Lower lobe of right lung (tissue), 2 donors: ENCODE measurements around the gene CAPZB. TPM values are rescaled to one million over a fixed set of nuclear protein-coding genes. Genes with fewer than 3 reads are reported as not detected.

Source experiments
- ATAC-seq, 2 donors: fragments of 200-7000 bp; cut with Tn5 transposase; one replicate each; pipeline ENCODE4 v1.9.1; 2020 to 2022; ENCODE audit warnings: mild to moderate bottlenecking in 2 of 2, moderate library complexity in 2 of 2
- DNase-seq: peaks from one replicate; pipeline ENCODE4 v3.0.0-alpha.2; 2020
- H3K27ac ChIP-seq: fragments of 200-600 bp; one replicate; pipeline ENCODE4 v1.8.0; 2022
- H3K27me3 ChIP-seq: fragments of 200-600 bp; one replicate; pipeline ENCODE4 v1.8.0; 2022; ENCODE audit warnings: low read depth
- H3K36me3 ChIP-seq: fragments of 200-600 bp; one replicate; pipeline ENCODE4 v1.8.0; 2022; ENCODE audit warnings: mild to moderate bottlenecking
- H3K4me1 ChIP-seq: fragments of 200-600 bp; one replicate; pipeline ENCODE4 v1.8.0; 2022
- H3K4me3 ChIP-seq: fragments of 200-600 bp; one replicate; pipeline ENCODE4 v1.8.0; 2022; ENCODE audit warnings: mild to moderate bottlenecking
- H3K9me3 ChIP-seq: fragments of 200-600 bp; one replicate; pipeline ENCODE4 v1.8.0; 2022
- intact Hi-C: fragments of 100-400 bp; cut with DNase I; formaldehyde crosslinking; loops from one replicate; pipeline ENCODE4 v1.11.0; 2022
- total RNA-seq: library from RNA; stranded (reverse); fragmentation: NEBNext Ultra II Directional; extraction: Animal tissue kit (Norgen Biotek cat#: 25700); gene quantifications from one replicate; pipeline ENCODE4 v1.2.1, GENCODE V29; 2021
- TF ChIP-seq, protein P1 (sequence below): fragments of 200-600 bp; IDR thresholded peaks from one replicate; pipeline ENCODE4 v1.8.0; 2022; ENCODE audit warnings: antibody characterized with exemption, mild to moderate bottlenecking
- donor health status: DM: no; HTN: yes; CAD: no; lungs with severe emphysema.

Gene CAPZB
- total RNA-seq, 1 donor from 2014 or later, result 236 TPM

DNA sequence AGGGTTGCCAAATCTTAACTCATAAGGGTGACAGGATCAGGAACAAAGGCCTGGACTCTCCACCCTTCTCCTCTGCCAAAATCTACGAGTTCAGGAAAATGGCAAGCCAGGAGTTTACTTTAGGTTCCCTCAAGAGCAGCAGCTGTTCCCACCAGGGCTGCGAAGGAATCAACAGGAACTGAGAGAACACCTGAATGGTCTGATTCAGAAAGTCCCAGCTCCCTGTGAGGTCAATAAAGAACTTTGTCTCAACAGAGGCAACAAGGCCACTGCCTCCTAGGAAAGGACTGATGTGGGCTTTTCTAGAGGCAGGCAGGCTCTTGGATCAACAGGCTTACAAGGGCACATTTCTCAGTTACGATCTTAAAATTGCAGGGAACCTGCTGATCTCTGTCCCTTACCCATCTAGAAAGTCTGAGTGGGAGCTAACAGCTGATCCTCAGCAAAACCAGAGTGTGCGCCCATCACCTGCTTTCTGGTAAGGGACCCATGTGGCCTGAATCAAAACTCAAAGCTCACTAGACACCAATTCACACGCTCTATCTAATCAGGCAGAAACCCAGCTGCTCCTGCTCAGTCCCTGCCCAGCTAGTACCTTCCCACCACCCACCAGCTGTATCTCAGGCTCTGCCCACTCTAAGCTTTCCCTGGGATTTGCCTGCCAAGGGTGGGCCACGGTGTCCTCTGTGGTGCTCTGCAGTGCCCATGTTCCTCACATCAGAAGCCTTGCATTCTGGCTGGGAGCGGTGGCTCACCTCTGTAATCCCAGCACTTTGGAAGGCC is 83.1 kb downstream of the CAPZB start:
- no peaks in the 10 kb centered on the region for H3K27me3 ChIP-seq

DNA sequence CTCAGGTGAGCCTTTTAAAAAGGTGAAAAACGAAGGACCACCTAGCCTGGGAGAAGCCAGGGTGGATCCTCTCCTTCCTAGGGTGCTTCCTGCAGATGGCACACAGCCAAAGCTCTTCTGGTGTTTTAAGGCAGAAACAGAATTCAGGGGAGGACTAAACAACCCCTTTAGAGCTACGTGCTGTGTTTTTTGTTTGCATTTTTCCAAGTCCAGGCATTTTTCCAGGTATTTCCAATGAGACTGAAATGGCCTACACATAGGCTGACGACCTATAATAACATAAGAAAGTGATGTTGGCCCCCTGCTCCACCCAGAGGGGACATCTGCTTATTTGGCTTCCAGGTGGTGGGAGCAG is 83.8 kb downstream of the CAPZB start:
- TF ChIP-seq, protein P1, sequence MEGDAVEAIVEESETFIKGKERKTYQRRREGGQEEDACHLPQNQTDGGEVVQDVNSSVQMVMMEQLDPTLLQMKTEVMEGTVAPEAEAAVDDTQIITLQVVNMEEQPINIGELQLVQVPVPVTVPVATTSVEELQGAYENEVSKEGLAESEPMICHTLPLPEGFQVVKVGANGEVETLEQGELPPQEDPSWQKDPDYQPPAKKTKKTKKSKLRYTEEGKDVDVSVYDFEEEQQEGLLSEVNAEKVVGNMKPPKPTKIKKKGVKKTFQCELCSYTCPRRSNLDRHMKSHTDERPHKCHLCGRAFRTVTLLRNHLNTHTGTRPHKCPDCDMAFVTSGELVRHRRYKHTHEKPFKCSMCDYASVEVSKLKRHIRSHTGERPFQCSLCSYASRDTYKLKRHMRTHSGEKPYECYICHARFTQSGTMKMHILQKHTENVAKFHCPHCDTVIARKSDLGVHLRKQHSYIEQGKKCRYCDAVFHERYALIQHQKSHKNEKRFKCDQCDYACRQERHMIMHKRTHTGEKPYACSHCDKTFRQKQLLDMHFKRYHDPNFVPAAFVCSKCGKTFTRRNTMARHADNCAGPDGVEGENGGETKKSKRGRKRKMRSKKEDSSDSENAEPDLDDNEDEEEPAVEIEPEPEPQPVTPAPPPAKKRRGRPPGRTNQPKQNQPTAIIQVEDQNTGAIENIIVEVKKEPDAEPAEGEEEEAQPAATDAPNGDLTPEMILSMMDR, result no peak
- Histone ChIP-seq H3K9me3 (no peaks in the 10 kb centered on the region), H3K27ac (no peak overlapping the region), H3K4me1 (peaks cover 85% of the 10 kb centered on the region), H3K36me3 (peaks cover 17% of the 10 kb centered on the region), H3K27me3 (no peaks in the 10 kb centered on the region), H3K4me3 (no peak overlapping the region)
- intact Hi-C loops, result no loop called here
- DNase-seq (no peak), ATAC-seq (no peak)

More for the DNA sequence above, 83.1 kb downstream of the CAPZB start:
- Histone ChIP-seq H3K4me1 (peaks cover 90% of the 10 kb centered on the region), H3K4me3 (no peak overlapping the region), H3K27ac (peak overlapping the region; percentile 46), H3K36me3 (peaks cover 19% of the 10 kb centered on the region), H3K9me3 (no peaks in the 10 kb centered on the region)
- ATAC-seq (no peak), DNase-seq (no peak)
- intact Hi-C loops, result no loop called here
- TF ChIP-seq, protein P1, result no peak

DNA sequence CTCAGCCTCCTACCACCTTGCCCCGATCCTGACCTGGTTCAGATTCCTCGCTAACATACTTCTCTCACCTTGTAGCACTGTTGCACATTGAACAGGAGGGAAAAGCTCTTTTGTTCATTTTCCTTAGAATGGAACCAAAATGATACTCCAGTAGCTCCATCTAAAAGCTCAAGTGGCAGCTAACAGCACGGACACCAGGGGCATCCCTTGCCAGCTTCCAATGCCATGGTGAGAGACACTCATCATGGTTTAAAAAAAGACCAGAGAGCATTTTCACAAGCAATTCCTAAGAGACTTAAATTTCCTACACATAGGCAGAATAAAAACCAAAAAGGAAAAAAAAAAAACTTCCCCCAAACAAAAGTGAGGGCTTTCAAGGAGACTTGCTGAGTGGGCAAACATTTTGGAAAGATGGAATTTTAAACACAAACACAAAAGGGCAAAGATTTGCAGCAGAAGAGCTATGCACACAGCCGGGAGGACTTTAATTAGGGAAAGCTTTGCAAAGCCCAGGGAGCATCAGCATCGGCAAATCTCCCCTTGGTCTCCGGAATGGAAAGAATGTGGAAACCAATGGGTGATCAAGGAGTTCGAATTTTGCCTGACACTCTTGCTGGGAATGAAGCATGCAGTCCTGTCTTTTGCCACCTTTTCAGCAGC is 84.3 kb downstream of the CAPZB start:
- DNase-seq (no peak), ATAC-seq (no peak)
- TF ChIP-seq, protein P1, result no peak
- Histone ChIP-seq H3K9me3 (no peaks in the 10 kb centered on the region), H3K36me3 (peaks cover 20% of the 10 kb centered on the region), H3K27ac (peak overlapping the region; percentile 58), H3K27me3 (no peaks in the 10 kb centered on the region), H3K4me3 (no peak overlapping the region), H3K4me1 (peaks cover 80% of the 10 kb centered on the region)
- intact Hi-C loops, result no loop called here

DNA sequence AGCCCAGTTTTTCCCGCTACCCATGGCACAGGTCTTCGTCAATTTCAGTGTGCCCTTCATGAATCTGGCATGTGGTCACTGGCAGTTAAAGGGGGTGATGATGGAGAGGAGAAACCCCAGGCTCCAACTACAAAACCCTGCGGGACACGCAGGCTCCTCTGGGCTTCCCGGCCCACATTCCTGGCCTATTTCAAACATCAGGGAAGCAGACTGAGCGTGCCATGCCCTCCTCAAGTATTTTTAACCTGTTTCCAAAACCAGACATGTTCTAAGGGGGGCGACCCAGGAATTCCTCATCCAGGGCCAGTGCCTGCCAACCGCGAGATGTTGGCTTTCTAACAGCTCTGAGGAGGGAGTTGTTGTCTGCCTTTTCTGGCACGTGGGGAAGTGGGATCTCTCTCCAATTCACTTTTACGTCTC is 85.1 kb downstream of the CAPZB start:
- intact Hi-C loops, result no loop called here
- Histone ChIP-seq H3K4me1 (peaks cover 76% of the 10 kb centered on the region), H3K27me3 (no peaks in the 10 kb centered on the region), H3K4me3 (no peak overlapping the region), H3K9me3 (no peaks in the 10 kb centered on the region), H3K27ac (peak overlapping the region; percentile 58), H3K36me3 (peaks cover 26% of the 10 kb centered on the region)
- ATAC-seq, result peak in 1 of 2 donors; percentile 62
- TF ChIP-seq, protein P1, result no peak
- DNase-seq, result no peak

DNA sequence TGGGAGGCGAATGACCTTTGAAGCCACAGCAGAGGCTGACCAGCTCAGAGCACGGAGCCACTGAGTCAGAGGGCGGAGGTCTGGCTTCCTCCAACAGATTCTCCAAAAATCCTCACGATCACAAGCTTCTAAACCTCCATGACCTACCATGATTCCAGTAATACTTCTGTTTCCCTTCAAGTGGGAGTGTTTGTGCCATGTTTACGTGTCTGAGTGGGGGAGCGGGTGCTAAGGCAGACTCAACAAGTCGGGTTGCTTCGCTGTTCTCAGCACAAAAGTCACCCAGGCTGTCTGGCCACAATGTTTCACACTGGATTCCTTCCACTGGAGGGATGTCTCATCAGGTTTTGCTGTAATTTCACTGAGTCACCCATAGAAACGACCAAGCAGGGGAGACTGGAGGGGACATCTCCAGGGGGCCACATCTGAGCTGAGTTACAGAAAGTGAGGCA is 87.0 kb downstream of the CAPZB start:
- H3K27ac ChIP-seq, result peak overlapping the region; percentile 31
- H3K4me3 ChIP-seq, result no peak overlapping the region
- H3K36me3 ChIP-seq, result peaks cover 26% of the 10 kb centered on the region
- H3K4me1 ChIP-seq, result peaks cover 75% of the 10 kb centered on the region
- no peaks in the 10 kb centered on the region for H3K27me3 ChIP-seq
- TF ChIP-seq, protein P1, result peak; percentile 21
- intact Hi-C loops, result no loop called here
- DNase-seq (no peak), ATAC-seq (peak; percentile 63 to 71)
- H3K9me3 ChIP-seq, result no peaks in the 10 kb centered on the region
